Keratinocyte (primary cell): ENCODE results near the gene TNIK.

Experiments used
- EZH2 ChIP-seq: IDR thresholded peaks from one replicate; pipeline ENCODE4 v1.6.1; 2012; ENCODE audit warnings: inconsistent platforms, mild to moderate bottlenecking, low read length, moderate library complexity
- TF ChIP-seq, protein P1 (sequence below), 3 experiments: IDR thresholded peaks in 1 of 3; conservative IDR thresholded peaks in 1 of 3; optimal IDR thresholded peaks in 1 of 3; 2 replicates in 2 of 3; 3 replicates in 1 of 3; pipeline versions ENCODE3 to v1.5.1; 2011; ENCODE audit warnings: low read length in 3 of 3, mild to moderate bottlenecking in 3 of 3, moderate library complexity in 2 of 3, control low read depth in 1 of 3, inconsistent platforms in 1 of 3; ENCODE audit not compliant: insufficient read depth in 2 of 3; ENCODE audit errors: extremely low read depth in 1 of 3

- TF ChIP-seq EZH2, result no peak
- TF ChIP-seq, protein P1, sequence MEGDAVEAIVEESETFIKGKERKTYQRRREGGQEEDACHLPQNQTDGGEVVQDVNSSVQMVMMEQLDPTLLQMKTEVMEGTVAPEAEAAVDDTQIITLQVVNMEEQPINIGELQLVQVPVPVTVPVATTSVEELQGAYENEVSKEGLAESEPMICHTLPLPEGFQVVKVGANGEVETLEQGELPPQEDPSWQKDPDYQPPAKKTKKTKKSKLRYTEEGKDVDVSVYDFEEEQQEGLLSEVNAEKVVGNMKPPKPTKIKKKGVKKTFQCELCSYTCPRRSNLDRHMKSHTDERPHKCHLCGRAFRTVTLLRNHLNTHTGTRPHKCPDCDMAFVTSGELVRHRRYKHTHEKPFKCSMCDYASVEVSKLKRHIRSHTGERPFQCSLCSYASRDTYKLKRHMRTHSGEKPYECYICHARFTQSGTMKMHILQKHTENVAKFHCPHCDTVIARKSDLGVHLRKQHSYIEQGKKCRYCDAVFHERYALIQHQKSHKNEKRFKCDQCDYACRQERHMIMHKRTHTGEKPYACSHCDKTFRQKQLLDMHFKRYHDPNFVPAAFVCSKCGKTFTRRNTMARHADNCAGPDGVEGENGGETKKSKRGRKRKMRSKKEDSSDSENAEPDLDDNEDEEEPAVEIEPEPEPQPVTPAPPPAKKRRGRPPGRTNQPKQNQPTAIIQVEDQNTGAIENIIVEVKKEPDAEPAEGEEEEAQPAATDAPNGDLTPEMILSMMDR (optimal IDR thresholded peaks at IDR 0.05 in 1 of 3, IDR thresholded peaks at IDR 0.05 in 1 of 3, conservative IDR thresholded peaks at IDR 0.05 in 1 of 3; ENCODE audit: extremely low read depth in 1 of 3, insufficient read depth in 2 of 3, low read length in 3 of 3), result no peak
Measured at GRCh38 chr3:171140246-171140645, 320.0 kb downstream of the TNIK start.
